Astrocyte of the cerebellum (primary cell): Measurements from ENCODE around the gene KIRREL1.
A peak's percentile ranks its signal among the peaks of the same experiment; 100 is the strongest.

Experiments
- DNase-seq: peaks from one replicate; pipeline ENCODE4 v3.0.0-alpha.2; 2011; ENCODE audit warnings: low read depth
- H3K4me3 ChIP-seq: 2 replicates; pipeline ENCODE4 v1.5.1; 2011; ENCODE audit warnings: mild to moderate bottlenecking, low read depth, low read length, moderate library complexity
- in situ Hi-C: cut with HindIII; loops from 2 replicates; pipeline ENCODE4 v1.10.0; 2017; ENCODE audit warnings: low sequenced_read_pairs
- TF ChIP-seq, protein P1 (sequence below): IDR thresholded peaks from 2 replicates; pipeline ENCODE4 v1.5.1; 2012; ENCODE audit warnings: low read length, low read depth, moderate library complexity, mild to moderate bottlenecking; ENCODE audit errors: missing control alignments

KIRREL1 gene

DNA sequence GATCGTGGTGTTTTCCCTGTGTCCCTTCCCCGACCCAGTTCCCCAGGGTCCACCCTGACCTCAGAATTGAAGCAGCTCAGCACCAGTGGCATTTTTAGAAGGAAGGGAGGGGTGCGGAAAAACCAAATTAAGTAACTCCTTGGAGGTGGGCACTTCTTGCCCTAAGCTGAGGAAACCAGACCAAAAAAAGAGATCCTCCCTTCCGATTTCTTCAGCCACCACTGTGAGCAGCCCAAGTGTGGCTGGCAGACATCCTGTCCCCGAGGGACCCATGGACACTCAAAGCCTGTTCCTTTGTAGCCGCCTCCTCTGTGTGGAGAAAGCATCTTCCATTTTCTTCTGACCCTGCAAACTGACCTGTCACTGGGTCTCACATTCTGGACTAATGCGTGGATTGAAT, 31.3 kb downstream of the KIRREL1 start:
- no peak for DNase-seq
- TF ChIP-seq, protein P1, sequence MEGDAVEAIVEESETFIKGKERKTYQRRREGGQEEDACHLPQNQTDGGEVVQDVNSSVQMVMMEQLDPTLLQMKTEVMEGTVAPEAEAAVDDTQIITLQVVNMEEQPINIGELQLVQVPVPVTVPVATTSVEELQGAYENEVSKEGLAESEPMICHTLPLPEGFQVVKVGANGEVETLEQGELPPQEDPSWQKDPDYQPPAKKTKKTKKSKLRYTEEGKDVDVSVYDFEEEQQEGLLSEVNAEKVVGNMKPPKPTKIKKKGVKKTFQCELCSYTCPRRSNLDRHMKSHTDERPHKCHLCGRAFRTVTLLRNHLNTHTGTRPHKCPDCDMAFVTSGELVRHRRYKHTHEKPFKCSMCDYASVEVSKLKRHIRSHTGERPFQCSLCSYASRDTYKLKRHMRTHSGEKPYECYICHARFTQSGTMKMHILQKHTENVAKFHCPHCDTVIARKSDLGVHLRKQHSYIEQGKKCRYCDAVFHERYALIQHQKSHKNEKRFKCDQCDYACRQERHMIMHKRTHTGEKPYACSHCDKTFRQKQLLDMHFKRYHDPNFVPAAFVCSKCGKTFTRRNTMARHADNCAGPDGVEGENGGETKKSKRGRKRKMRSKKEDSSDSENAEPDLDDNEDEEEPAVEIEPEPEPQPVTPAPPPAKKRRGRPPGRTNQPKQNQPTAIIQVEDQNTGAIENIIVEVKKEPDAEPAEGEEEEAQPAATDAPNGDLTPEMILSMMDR, result no peak
- in situ Hi-C loops, result no loop called here
- H3K4me3 ChIP-seq, result no peak overlapping the region

- in situ Hi-C loops, result no loop called here
- no peak for DNase-seq
- TF ChIP-seq, protein P1, result no peak
- H3K4me3 ChIP-seq, result no peak overlapping the region
Observed at GRCh38 chr1:158025576-158026230, 32.3 kb downstream of the KIRREL1 start.

DNA sequence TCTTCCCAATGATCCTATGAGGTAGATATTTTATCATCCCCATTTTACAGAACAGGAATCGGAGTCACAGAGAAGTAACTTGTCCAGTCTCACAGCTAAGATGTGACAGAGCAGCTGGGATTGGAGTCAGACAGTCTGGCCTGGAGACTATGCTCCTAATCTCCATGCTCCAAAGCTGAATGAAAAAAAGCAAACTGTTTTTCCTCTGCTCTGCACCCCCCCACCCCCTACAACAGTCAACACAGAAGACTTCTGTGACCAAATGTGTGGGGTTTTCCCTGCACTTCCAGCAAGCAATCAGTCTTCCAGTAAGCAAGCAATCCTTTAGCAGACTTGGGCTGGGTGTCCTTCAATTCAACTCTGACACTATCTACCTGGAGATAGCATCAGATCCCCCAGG, 33.2 kb downstream of the KIRREL1 start:
- in situ Hi-C loops, result no loop called here
- no peak overlapping the region for H3K4me3 ChIP-seq
- TF ChIP-seq, protein P1, result no peak
- no peak for DNase-seq

- TF ChIP-seq, protein P1, result no peak
- in situ Hi-C loops, result no loop called here
- DNase-seq, result no peak
- H3K4me3 ChIP-seq, result no peak overlapping the region
Observed at GRCh38 chr1:158027508-158027907, 34.1 kb downstream of the KIRREL1 start.

GRCh38 chr1:158028969-158029368, 35.5 kb downstream of the KIRREL1 start:
- in situ Hi-C loops, result no loop called here
- TF ChIP-seq, protein P1, result no peak
- no peak overlapping the region for H3K4me3 ChIP-seq
- peak; percentile 86 for DNase-seq

GRCh38 chr1:158035014-158035413, 41.6 kb downstream of the KIRREL1 start:
- DNase-seq, result no peak
- in situ Hi-C loops, result no loop called here
- TF ChIP-seq, protein P1, result no peak
- H3K4me3 ChIP-seq, result no peak overlapping the region
